PFSK-1 (cell line): ENCODE measurements around the gene PC.

Experiments used
- FOXP2 ChIP-seq: optimal IDR thresholded peaks from 2 replicates; pipeline ENCODE3; 2011; ENCODE audit warnings: borderline replicate concordance, control low read depth, inconsistent platforms; ENCODE audit not compliant: insufficient read depth; ENCODE audit errors: extremely low read length, extremely low read depth
- POLR2AphosphoS5 ChIP-seq: IDR thresholded peaks from 2 replicates; pipeline ENCODE4 v1.6.1; 2012; ENCODE audit warnings: low read depth, mild to moderate bottlenecking, control low read depth, low read length, moderate library complexity
- SIN3A ChIP-seq: IDR thresholded peaks from 2 replicates; pipeline ENCODE4 v1.6.1; 2012; ENCODE audit warnings: mild to moderate bottlenecking, low read length, moderate library complexity, borderline replicate concordance; ENCODE audit not compliant: insufficient read depth
- TAF1 ChIP-seq: IDR thresholded peaks from 2 replicates; pipeline ENCODE4 v1.6.1; 2012; ENCODE audit warnings: low read length, control low read depth, borderline replicate concordance; ENCODE audit not compliant: insufficient read depth
- TF ChIP-seq, protein P1 (sequence below), 2 experiments: IDR thresholded peaks; 2 replicates each; pipeline versions ENCODE4 v1.6.1 to v1.8.0; 2011 to 2012; ENCODE audit warnings: low read depth in 2 of 2, low read length in 2 of 2, control low read depth in 1 of 2, inconsistent platforms in 1 of 2, mild to moderate bottlenecking in 1 of 2, moderate library complexity in 1 of 2; ENCODE audit not compliant: insufficient read depth in 1 of 2

PC gene

DNA sequence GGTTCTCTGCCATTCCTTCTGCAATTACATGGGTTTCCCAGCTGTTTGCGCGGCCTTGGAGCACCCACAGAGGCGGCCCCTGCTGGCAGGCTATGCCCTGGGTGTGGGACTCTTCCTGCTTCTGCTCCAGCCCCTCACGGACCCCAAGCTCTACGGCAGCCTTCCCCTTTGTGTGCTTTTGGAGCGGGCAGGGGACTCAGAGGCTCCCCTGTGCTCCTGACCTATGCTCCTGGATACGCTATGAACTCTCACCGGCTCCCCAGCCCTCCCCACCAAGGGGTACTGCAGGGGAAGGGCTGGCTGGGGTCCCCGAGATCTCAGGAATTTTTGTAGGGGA, 112.3 kb downstream of the PC start:
- TF ChIP-seq POLR2AphosphoS5 (no peak), SIN3A (no peak), TAF1 (no peak), FOXP2 (no peak)
- TF ChIP-seq, protein P1, sequence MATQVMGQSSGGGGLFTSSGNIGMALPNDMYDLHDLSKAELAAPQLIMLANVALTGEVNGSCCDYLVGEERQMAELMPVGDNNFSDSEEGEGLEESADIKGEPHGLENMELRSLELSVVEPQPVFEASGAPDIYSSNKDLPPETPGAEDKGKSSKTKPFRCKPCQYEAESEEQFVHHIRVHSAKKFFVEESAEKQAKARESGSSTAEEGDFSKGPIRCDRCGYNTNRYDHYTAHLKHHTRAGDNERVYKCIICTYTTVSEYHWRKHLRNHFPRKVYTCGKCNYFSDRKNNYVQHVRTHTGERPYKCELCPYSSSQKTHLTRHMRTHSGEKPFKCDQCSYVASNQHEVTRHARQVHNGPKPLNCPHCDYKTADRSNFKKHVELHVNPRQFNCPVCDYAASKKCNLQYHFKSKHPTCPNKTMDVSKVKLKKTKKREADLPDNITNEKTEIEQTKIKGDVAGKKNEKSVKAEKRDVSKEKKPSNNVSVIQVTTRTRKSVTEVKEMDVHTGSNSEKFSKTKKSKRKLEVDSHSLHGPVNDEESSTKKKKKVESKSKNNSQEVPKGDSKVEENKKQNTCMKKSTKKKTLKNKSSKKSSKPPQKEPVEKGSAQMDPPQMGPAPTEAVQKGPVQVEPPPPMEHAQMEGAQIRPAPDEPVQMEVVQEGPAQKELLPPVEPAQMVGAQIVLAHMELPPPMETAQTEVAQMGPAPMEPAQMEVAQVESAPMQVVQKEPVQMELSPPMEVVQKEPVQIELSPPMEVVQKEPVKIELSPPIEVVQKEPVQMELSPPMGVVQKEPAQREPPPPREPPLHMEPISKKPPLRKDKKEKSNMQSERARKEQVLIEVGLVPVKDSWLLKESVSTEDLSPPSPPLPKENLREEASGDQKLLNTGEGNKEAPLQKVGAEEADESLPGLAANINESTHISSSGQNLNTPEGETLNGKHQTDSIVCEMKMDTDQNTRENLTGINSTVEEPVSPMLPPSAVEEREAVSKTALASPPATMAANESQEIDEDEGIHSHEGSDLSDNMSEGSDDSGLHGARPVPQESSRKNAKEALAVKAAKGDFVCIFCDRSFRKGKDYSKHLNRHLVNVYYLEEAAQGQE (IDR thresholded peaks at IDR 0.05; ENCODE audit: insufficient read depth in 1 of 2, low read depth in 2 of 2, low read length in 2 of 2): no peak

GRCh38 chr11:66845143-66845875, 112.9 kb downstream of the PC start:
- TF ChIP-seq TAF1: no peak
- TF ChIP-seq, protein P1 (IDR thresholded peaks at IDR 0.05; ENCODE audit: insufficient read depth in 1 of 2, low read depth in 2 of 2, low read length in 2 of 2): no peak
- no peak for TF ChIP-seq FOXP2
- TF ChIP-seq SIN3A: no peak
- TF ChIP-seq POLR2AphosphoS5: no peak

GRCh38 chr11:66844496-66845142, 113.6 kb downstream of the PC start:
- no peak for TF ChIP-seq POLR2AphosphoS5
- TF ChIP-seq, protein P1 (IDR thresholded peaks at IDR 0.05; ENCODE audit: insufficient read depth in 1 of 2, low read depth in 2 of 2, low read length in 2 of 2): no peak
- TF ChIP-seq FOXP2: no peak
- no peak for TF ChIP-seq SIN3A
- TF ChIP-seq TAF1: no peak

DNA sequence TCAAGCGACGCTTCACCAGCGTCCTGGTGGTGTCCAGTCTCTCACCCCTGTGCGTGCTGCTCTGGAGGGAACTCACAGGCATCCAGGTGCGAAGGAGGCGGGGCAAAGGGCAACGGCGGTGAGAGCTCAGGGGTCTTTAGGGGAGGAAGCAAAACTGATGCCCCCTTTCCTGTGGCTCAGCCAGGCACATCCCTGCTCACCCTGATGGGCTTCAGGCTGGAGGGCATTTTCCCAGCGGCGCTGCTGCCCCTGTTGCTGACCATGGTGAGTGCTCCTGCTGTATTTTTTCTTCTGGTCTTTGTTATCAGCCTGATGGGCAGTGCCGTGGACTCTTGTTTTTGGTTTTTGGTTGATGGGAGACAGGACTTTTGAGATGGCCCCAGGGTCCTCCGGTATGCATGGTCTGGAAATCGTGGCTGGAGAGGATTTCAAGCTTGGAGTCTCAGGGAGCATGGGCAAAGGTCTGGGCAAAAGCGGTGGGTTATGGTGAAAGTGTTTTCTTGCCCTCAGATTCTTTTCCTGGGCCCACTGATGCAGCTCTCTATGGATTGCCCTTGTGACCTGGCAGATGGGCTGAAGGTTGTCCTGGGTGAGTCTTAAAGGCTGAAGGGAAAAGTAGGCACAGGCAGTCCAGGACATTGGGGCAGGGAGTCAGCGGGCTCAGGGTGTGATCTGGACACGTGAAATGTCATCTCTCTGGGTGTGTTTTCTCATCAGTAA, 114.2 kb downstream of the PC start:
- no peak for TF ChIP-seq POLR2AphosphoS5
- TF ChIP-seq, protein P1 (IDR thresholded peaks at IDR 0.05; ENCODE audit: insufficient read depth in 1 of 2, low read depth in 2 of 2, low read length in 2 of 2): peak in 1 of 2 experiments; percentile 45; a peak in 1 of 4 replicates
- TF ChIP-seq SIN3A: 0 out of 2 replicates have a peak, but pooled peaks have one; percentile 42
- TF ChIP-seq TAF1: 0 out of 2 replicates have a peak, but pooled peaks have one; percentile 28
- no peak for TF ChIP-seq FOXP2
